Activated CD4-positive, alpha-beta T cell treated with anti-CD3 and anti-CD28 coated beads, Interleukin-2, Interleukin-4, amounts not matched to agents 100 ng/mL and 50 ng/mL, durations not matched to agents 16 hours and 8 hours (primary cell): ENCODE measurements around the gene UGT1A9.
"Not testable (repeated sequence)": the region's sequence is repeated elsewhere in the genome, so short reads cannot be mapped to it uniquely, and the experiment has no call there.

Experiments
- DNase-seq: peaks from one replicate; pipeline ENCODE4 v3.0.0-alpha.2; 2020; ENCODE audit warnings: low spot score

Gene UGT1A9

DNA sequence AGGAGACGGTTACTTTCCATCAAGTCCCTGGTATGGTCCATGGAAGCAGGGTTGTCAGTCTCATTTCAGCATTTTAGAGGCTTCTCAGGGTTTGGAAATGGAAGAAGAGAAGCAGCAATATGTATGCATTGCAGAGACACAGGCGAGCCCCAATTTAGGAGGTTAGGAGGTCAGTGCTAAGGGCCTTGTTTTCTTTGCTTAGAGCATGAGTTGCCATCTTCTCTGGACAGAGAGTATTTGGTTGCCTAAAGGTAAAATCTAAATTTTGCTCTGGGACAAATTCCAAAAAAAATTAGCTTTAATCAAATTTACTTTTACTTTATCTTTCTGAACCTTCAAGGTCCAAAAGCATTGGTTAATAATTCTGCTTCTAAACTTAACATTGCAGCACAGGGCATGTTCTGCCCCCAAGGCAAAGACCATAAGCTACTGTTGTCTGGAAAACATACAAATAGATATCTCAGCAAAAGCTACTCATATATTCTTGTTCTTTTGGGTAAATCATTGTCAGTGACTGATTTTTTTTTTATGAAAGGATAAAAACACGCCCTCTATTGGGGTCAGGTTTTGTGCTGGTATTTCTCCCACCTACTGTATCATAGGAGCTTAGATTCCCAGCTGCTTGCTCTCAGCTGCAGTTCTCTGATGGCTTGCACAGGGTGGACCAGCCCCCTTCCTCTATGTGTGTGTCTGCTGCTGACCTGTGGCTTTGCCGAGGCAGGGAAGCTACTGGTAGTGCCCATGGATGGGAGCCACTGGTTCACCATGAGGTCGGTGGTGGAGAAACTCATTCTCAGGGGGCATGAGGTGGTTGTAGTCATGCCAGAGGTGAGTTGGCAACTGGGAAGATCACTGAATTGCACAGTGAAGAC lies at the start of gene UGT1A9:
Gene UGT1A9 (plus strand): TSS at position 609 of the 872 bp plus-strand sequence. CDS start 37 bp downstream, at position 646.
- no peak for DNase-seq

DNA sequence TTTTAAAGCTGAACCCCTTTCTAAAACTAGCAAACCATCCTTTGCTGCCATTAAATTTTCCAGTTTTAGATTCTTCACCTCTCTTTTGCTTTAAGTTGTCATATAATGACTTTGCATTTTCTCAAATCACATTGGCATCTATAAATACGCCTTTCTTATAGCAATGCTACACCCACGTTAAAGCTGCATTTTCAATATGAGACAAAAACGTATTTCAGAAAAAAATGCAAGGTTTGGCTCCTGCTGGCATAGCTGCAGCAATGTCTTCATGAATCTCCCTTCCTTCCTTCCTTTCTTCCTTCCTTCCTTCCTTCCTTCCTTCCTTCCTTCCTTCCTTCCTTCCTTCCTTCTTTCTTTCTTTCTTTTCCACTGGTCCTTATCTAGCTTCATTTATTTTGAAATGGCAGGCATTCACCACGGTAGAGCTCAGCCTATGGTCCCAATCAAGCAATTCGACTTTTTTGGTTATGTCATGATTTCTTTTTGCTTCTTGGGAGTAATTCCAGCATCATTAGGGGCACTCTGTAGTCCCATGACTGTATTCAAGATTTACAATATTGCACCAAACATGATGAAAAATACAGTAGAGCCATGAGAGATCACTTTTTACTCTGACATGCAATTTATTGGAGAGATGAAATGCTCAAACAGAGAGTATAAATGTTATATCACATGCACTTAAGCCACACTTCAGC lies 44.2 kb upstream of the UGT1A9 start:
- no peak for DNase-seq

DNA sequence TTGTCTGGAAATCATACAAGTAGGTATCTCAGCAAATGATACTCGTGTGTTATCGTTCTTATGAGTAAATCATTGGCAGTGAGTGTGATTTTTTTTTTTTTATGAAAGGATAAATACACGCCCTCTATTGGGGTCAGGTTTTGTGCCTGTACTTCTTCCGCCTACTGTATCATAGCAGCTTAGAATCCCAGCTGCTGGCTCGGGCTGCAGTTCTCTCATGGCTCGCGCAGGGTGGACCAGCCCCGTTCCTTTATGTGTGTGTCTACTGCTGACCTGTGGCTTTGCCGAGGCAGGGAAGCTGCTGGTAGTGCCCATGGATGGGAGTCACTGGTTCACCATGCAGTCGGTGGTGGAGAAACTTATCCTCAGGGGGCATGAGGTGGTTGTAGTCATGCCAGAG lies 35.4 kb upstream of the UGT1A9 start, which contains the start of gene UGT1A10:
Gene UGT1A10 (plus strand): TSS at position 143 of the 400 bp plus-strand sequence. CDS start 75 bp downstream, at position 218.
- not testable (repeated sequence) for DNase-seq

DNA sequence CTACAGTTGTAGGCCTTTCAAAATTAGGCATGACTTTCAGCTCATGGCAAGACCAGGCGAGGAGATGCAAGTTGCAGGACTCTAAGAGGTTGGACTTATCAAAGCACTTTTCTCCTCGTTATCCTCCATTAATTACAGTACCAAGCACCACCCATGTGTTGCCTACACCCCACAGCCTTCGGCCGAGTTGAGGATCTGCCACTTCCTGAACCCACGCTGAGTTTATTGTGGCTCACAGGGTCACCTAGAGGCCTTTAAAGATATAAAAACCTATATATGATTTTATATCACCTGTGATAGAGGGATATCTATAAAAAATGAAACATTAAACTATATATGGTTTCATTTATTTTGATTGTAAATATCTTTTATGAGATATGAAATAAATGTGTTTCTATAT lies 32.9 kb upstream of the UGT1A9 start:
- DNase-seq = no peak

DNA sequence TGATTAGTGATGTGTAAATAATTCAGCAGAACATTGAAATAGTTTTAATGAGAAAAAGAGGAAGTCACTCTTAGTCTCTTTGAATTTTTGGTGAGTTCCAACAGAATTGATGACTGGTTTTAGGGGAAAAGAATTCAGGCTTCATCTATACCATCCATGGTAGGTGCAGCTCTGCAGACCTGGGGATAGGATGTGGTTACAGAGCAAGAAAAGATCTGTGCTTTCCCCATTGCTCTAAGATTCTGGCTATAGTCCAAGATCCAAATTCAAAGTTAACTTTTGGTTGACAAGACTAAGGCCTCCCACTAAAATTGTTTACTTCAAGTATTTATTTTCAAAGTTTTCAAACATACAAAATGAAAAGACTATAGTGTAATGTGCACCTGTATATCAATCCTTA lies 31.8 kb upstream of the UGT1A9 start:
- DNase-seq = no peak

DNA sequence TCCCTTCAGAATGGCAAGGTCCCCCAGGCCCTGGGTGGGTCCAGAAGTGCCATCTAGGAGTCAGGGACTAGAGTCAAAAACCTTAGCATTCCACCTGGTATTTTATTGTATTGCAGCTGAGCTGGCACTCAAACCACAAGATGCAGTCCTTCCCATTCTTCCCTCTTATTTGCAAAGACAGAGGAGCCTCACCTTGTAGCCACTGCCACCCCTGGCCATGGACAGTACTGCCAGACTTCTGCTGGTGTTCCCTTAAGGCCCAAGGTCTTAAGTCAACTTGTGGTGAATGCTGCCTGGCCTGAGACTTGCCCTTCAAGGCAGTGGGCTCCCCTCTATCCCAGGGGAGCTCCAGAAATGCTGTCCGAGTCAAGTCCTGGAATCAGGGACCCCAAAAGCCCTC lies 28.6 kb upstream of the UGT1A9 start:
- no peak for DNase-seq

DNA sequence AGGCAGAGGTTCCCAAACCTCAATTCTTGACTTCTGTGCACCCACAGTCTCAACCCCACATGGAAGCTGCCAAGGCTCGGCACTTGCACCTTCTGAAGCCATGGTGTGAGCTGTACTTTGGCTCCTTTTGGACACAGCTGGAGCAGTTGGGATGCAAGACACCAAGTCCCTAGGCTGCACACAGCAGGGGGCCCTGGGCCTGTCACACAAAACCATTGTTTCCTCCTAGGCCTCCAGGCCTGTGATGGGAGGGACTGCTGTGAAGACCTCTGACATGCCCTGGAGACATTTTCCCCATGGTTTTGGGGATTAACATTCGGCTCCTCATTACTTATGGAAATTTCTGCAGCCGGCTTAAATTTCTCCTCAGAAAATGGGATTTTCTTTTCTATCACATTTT lies 25.7 kb upstream of the UGT1A9 start:
- not testable (repeated sequence) for DNase-seq

DNA sequence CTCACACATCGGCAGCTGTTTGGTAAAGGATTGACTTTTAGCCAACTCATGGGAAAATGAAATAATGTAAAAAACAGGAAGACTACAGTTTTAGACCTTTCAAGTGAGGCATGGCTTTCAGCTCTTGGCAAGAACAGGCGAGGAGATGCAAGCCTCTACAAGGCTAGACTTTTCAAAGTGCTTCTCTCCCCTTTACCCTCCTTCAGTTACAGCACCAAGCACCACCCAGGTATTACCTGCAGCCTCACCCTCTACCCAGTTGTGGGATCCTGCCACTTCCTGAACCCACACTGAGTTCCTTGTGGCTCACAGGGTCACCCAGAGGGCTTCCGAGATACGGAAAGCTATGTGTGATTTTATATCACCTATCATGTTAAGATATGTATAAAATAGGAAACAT lies 20.7 kb upstream of the UGT1A9 start:
- no peak for DNase-seq

DNA sequence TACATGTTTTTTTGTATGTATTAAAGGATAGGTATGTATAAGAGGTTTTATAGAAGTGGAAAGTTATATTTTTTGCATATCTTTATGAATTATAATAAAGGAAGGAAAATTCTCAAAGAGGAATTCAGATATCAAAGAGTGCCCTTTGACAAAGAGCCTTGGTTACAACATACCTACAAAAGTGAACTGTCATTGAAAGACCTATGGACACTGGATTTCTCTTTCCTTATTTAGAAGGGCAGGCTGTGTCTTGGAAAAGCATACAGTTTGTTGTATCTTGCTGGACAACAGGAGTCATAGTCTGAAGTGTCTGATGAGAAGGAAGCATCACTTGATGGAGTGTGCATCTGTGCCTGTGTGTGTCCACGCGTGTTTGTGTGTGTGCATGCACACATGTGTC lies 20.3 kb upstream of the UGT1A9 start:
- no peak for DNase-seq

DNA sequence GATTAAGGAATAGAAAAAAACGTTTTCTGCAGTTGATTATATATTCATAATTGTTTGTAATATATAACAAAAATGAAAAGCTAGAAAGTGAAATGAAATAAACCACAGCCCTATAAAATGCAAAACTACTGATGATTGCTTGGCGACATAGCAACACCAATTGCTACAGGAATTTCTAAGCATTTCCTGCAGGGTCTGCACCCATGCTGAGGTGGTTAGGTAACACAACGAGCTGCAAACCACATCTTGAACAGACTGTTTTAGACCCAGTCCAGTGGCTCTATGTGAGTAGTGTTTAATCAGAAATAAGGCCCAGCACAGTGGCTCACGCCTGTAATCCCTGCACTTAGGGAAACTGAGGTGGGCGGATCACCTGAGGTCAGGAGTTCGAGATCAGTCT lies 17.2 kb upstream of the UGT1A9 start:
- DNase-seq = peak; percentile 3

DNA sequence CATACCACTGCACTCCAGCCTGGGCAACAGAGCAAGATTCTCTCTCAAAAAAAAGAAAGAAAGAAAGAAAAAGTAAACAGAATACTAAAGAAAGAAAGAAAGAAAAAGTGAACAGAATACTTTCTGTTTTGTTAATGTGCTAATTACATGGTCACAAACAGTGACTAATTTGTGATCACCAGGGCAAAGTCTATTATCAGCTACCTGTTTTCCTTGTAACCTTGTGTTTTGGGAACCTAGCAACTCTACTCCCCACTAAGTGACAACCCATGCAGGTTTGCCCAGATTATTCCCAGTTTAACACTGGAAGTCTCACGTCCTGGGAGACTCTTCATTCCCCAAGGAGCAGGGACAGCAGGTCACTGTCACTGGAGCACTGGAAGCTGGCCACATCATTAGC lies 16.7 kb upstream of the UGT1A9 start:
- DNase-seq = no peak

DNA sequence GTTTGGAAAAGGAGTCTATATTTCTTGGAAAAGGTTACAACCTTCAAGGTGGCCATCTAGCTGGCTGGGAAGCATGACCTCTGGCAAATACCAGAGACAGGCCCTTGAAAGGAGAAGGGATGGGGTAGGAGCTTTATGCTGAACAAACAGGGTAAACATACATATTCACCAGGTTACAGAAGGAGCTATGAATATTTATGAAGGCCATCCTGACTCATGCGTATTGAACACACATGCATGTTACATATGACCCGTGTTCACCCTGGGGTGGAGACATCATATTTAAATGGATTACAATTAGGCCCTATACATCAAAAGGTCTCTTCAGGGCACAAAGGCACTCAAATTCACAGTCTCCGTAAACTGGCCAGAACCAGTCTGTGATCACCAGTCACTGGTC lies 15.8 kb upstream of the UGT1A9 start:
- DNase-seq = not testable (repeated sequence)

DNA sequence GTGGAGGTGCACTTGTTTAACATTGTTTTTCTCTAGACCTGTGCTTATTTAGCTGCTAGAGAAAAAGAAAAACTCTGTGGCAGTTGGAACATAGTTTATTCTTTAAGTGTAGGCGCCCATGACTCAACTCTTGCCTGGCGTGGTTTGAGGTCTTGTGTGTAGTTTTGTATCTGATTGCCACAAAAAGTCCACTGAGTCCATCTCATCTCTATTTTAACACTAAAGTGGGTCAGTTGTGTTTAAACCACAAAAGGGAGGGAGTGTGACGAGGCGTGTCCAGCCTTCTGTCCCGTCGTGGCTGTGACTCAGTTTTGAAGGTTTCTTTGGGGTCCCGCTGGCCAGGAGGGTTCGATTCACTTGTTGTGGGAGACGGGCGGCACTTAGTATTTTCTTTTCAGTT lies 15.3 kb upstream of the UGT1A9 start:
- DNase-seq = peak; percentile 4

DNA sequence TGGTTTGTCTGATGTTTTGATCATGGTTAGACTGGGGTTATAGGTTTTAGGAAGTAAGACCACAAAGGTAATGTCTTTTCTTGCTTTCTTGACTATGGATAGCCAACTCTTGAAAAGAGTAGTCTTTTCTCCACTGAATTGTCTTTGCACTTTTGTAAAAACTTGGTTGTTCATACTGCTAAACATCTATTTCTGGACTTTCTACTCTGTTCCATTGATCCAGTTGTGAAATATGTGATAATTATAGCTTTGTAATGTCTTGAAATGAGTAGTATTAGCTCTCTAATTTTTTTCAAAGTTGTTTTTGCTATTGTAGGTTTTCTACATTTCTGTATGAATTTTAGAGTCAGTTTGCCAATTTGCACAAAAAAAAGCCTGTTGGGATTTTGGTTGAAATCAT lies 13.1 kb upstream of the UGT1A9 start:
- DNase-seq = no peak

DNA sequence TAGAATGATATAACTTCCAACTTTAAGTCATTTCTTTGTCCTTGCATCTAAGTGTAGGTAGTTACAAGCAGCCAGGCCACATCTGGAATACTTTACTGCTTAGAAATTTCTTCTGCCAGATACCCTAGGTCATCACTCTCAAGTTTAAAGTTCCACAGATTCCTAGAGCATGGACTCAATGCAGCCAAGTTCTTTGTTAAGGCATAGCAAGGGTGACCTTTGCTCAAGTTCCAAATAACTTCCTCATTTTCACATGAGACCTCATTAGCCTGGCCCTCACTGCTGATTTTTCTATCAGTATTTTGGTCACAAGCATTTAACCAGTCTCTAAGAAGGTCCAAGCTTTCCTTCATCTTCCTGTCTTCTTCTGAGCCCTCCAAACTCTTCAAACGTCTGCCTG lies 7.8 kb upstream of the UGT1A9 start:
- no peak for DNase-seq

DNA sequence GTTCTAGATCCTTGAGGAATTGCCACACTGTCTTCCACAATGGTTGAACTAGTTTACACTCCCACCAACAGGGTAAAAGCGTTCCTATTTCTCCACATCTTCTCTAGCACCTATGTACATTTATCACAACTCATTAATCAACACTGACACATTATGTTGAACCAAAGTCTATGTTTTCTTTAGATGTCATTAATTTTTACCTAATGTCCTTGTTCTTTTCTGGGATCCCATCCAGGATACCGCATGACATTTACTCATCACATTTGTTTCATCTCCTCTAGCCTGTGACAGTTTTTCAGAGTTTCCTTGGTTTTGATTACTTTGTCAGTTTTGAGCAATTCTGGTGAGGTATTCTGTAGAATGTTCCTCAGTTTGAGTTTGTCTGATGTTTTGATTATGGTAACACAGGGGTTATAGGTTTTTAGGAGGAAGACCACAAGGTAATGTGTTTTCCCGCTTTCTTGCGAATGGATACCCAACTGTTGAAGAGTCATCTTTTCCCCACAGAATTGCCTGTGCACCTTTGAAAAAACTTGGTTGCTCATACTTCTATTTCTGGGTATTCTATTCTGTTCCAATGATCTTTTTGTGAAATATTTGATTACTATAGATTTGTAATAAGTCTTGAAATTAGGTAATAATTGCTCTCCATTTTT lies 3.0 kb upstream of the UGT1A9 start:
- no peak for DNase-seq

DNA sequence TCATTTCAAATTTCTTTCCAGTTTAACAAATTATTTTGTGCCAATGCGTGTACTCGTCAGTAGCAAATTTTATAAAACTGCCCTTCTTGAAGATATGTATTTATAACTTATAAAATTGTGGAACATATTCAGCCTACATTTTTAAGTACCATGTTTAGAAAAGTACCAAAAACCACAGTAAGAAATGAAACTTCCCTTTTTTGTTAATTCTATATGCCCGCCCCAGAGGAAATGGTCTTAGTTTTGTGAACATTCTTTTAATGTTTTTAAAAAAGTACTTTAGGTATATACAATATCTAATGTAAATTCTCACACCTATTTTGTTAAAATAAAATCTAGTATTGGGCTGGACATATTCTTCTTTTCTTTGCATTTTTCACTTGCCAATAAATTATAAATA lies 1.2 kb downstream of the UGT1A9 start:
- no peak for DNase-seq

DNA sequence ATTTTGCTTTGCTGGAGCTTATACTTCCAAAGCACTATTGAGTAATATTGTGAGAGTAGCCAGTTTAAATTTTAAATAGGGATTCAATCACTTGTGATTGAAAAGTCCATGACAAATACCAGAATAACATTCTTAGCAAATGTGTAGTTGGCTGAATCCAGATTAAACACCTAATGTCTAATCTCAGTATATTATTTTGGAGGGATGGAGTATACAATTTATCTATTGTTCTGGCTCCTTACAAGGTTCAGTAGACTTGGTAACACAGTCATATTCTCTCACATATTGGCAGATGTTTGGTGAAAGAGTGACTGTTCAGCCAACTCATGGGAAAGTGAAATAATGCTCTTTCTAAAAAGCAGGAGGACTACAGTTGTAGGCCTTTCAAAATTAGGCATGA lies 2.2 kb downstream of the UGT1A9 start:
- DNase-seq = no peak

DNA sequence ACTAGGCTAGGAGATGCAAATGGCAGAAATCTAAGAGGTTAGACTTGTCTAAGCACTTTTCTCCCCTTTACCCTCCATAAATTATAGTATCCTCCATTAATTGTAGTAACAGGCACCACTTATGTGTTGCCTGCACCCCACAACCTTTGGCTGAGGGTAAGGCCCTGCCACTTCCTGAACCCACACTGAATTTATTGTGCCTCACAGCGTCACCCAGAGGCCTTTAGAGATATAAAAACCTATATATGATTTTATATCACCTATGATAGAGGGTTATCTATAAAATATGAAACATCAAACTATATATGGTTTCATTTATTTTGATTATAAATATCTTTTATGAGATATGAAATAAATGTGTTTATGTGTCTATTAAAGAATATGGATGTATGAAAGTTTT lies 2.6 kb downstream of the UGT1A9 start:
- DNase-seq = no peak

DNA sequence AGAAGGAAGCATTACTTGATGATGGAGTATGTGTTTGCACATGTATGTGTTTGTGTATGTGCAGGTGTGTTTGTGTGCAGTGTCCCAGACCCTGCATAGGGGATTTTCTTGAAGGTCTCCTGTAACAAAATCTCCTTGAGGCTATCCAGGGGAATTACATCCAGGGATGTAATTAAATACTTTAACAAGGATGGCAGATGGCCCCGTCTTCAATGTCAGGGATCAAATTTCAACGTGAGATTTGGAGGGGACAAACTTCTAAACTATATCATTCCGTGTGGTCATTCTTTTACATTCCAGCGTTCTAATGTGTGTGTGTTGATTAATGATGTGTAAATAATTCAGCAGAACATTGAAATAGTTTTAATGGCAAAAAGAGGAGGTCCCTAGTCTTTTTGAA lies 3.3 kb downstream of the UGT1A9 start:
- no peak for DNase-seq

DNA sequence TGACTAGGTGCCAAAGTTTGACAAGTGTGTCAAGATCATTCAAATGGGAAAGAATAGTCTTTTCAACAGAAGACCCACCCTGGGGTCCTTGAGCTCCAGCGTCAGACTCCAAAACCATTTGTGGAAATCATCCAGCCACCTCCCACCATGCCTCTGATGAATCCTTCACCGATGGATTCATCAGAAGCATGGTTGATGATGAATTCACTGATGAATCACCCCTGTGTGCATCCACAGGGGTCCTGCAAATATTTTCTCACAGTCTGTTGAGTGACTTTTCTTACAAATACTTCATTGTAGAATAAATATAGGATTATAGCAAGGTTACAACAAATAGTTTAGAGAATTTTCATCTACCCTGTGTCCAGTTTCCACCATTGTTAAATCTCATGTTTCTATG lies 4.3 kb downstream of the UGT1A9 start:
- DNase-seq = no peak

DNA sequence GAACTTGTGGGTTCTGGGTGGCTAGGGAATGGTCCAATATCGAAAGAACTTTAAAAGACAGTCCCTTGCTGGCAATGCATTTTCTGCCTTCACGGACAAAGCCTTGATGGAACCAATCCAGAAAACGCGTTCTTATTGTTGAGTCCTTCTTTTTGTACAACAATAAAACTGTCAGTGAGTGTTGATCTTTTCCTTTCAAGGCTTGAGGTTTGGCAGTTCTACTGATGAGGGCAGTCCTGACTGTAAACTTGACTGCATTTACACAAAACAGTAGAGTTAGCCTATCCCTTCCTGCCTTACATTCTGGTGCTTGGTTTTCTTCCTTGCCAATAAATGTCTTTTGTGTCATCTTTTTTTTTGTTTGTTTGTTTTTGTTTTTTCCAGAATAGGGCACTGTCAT lies 7.5 kb downstream of the UGT1A9 start:
- DNase-seq = no peak
